Suprapubic skin (tissue), 4 donors: ENCODE data around the gene UQCRC1. TPM values are rescaled to one million over a fixed set of nuclear protein-coding genes. Genes with fewer than 3 reads are reported as not detected.

ENCODE experiments used
- DNase-seq, 2 donors: peaks; one replicate each; pipeline ENCODE4 v3.0.0-alpha.2; 2019; ENCODE audit warnings: low spot score in 2 of 2
- H3K27ac ChIP-seq: fragments of 200-600 bp; sonication (generic); one replicate; pipeline ENCODE4 v1.5.1; 2019
- H3K27me3 ChIP-seq: fragments of 200-600 bp; sonication (generic); one replicate; pipeline ENCODE4 v1.5.1; 2019
- H3K36me3 ChIP-seq: fragments of 200-600 bp; sonication (generic); one replicate; pipeline ENCODE4 v1.5.1; 2019
- H3K4me1 ChIP-seq: fragments of 200-600 bp; sonication (generic); one replicate; pipeline ENCODE4 v1.5.1; 2019
- H3K4me3 ChIP-seq: fragments of 200-600 bp; sonication (generic); one replicate; pipeline ENCODE4 v1.5.1; 2019; ENCODE audit warnings: mild to moderate bottlenecking
- H3K9me3 ChIP-seq: fragments of 200-600 bp; sonication (generic); one replicate; pipeline ENCODE4 v1.5.1; 2019
- CTCF ChIP-seq, 2 donors: fragments of 200-600 bp in 1 of 2; fragments of 450-650 bp in 1 of 2; sonication (generic) in 1 of 2; IDR thresholded peaks; one replicate each; pipeline ENCODE4 v1.5.1; 2016 to 2019; ENCODE audit warnings: antibody characterized with exemption in 2 of 2, mild to moderate bottlenecking in 1 of 2, moderate library complexity in 1 of 2
- EP300 ChIP-seq: sonication (generic); formaldehyde crosslinking; IDR thresholded peaks from one replicate; pipeline ENCODE4 v1.6.1; 2017; ENCODE audit warnings: antibody characterized with exemption
- POLR2A ChIP-seq, 2 donors: fragments of 450-650 bp; IDR thresholded peaks; one replicate each; pipeline ENCODE4 v1.6.1; 2017; ENCODE audit warnings: antibody characterized with exemption in 2 of 2, mild to moderate bottlenecking in 2 of 2, moderate library complexity in 2 of 2
- POLR2AphosphoS5 ChIP-seq, 3 donors: sonication (generic); formaldehyde crosslinking; IDR thresholded peaks; one replicate each; pipeline ENCODE4 v1.6.1; 2017; ENCODE audit warnings: antibody characterized with exemption in 3 of 3
- WGBS: methylation state at CpG from one replicate; pipeline ENCODE4 v1.1.5; 2018; 5-methylcytosine and 5-hydroxymethylcytosine counted together
- total RNA-seq, 4 donors: library from RNA; depleted of rRNA; stranded (reverse); fragments of >200 nt; gene quantifications; one replicate each; pipeline ENCODE4 v1.1.0, GENCODE V29; 2016

Gene UQCRC1
- total RNA-seq, 4 donors from 2014 or later: 294 to 337 (median 319) TPM

GRCh38 chr3:48601622-48601994 lies 7.8 kb downstream of the UQCRC1 start:
- peaks cover 74% of the 10 kb centered on the region for H3K36me3 ChIP-seq

GRCh38 chr3:48600711-48601621 lies 8.5 kb downstream of the UQCRC1 start:
- WGBS: 93% methylated on average over 15 of the region's 19 CpGs
- Histone ChIP-seq H3K27me3 (no peaks in the 10 kb centered on the region), H3K4me3 (no peak overlapping the region), H3K36me3 (peaks cover 68% of the 10 kb centered on the region), H3K4me1 (peaks cover 59% of the 10 kb centered on the region), H3K27ac (no peak overlapping the region), H3K9me3 (no peaks in the 10 kb centered on the region)
- TF ChIP-seq POLR2AphosphoS5 (IDR thresholded peaks at IDR 0.05) (no peak), POLR2A (IDR thresholded peaks at IDR 0.05) (no peak), CTCF (IDR thresholded peaks at IDR 0.05) (no peak)
- DNase-seq: no peak

More at GRCh38 chr3:48601622-48601994, 7.8 kb downstream of the UQCRC1 start:
- Histone ChIP-seq H3K4me3 (no peak overlapping the region), H3K27me3 (no peaks in the 10 kb centered on the region), H3K4me1 (peaks cover 53% of the 10 kb centered on the region), H3K27ac (no peak overlapping the region), H3K9me3 (no peaks in the 10 kb centered on the region)
- TF ChIP-seq EP300: no peak
- TF ChIP-seq CTCF (IDR thresholded peaks at IDR 0.05): no peak
- no peak for TF ChIP-seq POLR2AphosphoS5 (IDR thresholded peaks at IDR 0.05)
- no peak for TF ChIP-seq POLR2A (IDR thresholded peaks at IDR 0.05)
- no peak for DNase-seq
- WGBS: 55% methylated on average over 2 of the region's 2 CpGs

- peak overlapping the region; percentile 90 for H3K27ac ChIP-seq
- peaks cover 55% of the 10 kb centered on the region for H3K36me3 ChIP-seq
- TF ChIP-seq EP300 (no peak), POLR2AphosphoS5 (IDR thresholded peaks at IDR 0.05) (no peak), CTCF (IDR thresholded peaks at IDR 0.05) (no peak), POLR2A (IDR thresholded peaks at IDR 0.05) (no peak)
- H3K27me3 ChIP-seq: no peaks in the 10 kb centered on the region
- H3K4me3 ChIP-seq: no peak overlapping the region
- H3K4me1 ChIP-seq: peaks cover 72% of the 10 kb centered on the region
- WGBS: 77% methylated on average over 8 of the region's 12 CpGs
- DNase-seq: no peak
- no peaks in the 10 kb centered on the region for H3K9me3 ChIP-seq
Measured at GRCh38 chr3:48599509-48600285, 9.7 kb downstream of the UQCRC1 start.

GRCh38 chr3:48599077-48599501 lies 10.4 kb downstream of the UQCRC1 start:
- Histone ChIP-seq H3K36me3 (peaks cover 49% of the 10 kb centered on the region), H3K4me1 (peaks cover 78% of the 10 kb centered on the region), H3K4me3 (peak overlapping the region; percentile 4), H3K27ac (peak overlapping the region; percentile 90), H3K9me3 (no peaks in the 10 kb centered on the region), H3K27me3 (no peaks in the 10 kb centered on the region)
- 33% methylated on average over 8 of the region's 11 CpGs for whole genome bisulfite sequencing
- peak in 1 of 2 donors; percentile 91 for DNase-seq
- TF ChIP-seq POLR2AphosphoS5 (IDR thresholded peaks at IDR 0.05) (peak in 2 of 3 donors; percentile 67 to 68), EP300 (no peak), CTCF (IDR thresholded peaks at IDR 0.05) (no peak), POLR2A (IDR thresholded peaks at IDR 0.05) (no peak)
